Right lobe of liver (tissue), 6 donors: Measurements from ENCODE around the gene PPIA. TPM values are rescaled to one million over a fixed set of nuclear protein-coding genes. Genes with fewer than 3 reads are reported as not detected.
"Not testable (repeated sequence)": the region's sequence is repeated elsewhere in the genome, so short reads cannot be mapped to it uniquely, and the experiment has no call there.

Experiments used
- ATAC-seq, 4 donors: fragments of 200-7000 bp; cut with Tn5 transposase; one replicate each; pipeline ENCODE4 v1.9.1; 2020; ENCODE audit warnings: mild to moderate bottlenecking in 4 of 4, moderate library complexity in 4 of 4
- DNase-seq, 3 donors: peaks; one replicate each; pipeline ENCODE4 v3.0.0-alpha.2; 2020
- H3K27ac ChIP-seq, 3 donors: fragments of 200-600 bp; one replicate each; pipeline ENCODE4 v1.8.0; 2022
- H3K27me3 ChIP-seq, 2 donors: fragments of 200-600 bp; one replicate each; pipeline ENCODE4 v1.8.0; 2022
- H3K36me3 ChIP-seq, 4 donors: fragments of 200-600 bp; sonication (generic) in 1 of 4; one replicate each; pipeline versions ENCODE4 v1.5.1 to v1.8.0; 2017 to 2022; ENCODE audit warnings: control low read depth in 1 of 4
- H3K4me1 ChIP-seq, 4 donors: fragments of 200-600 bp; sonication (generic) in 1 of 4; one replicate each; pipeline versions ENCODE4 v1.5.1 to v1.8.0; 2017 to 2022; ENCODE audit warnings: control low read depth in 1 of 4
- H3K4me3 ChIP-seq, 3 donors: fragments of 200-600 bp; one replicate each; pipeline ENCODE4 v1.8.0; 2022
- H3K9me3 ChIP-seq, 4 donors: fragments of 200-600 bp; sonication (generic) in 1 of 4; one replicate each; pipeline versions ENCODE4 v1.5.1 to v1.8.0; 2017 to 2022; ENCODE audit warnings: control low read depth in 1 of 4
- CTCF ChIP-seq, 4 donors: fragments of 200-600 bp in 3 of 4; fragments of 450-650 bp in 1 of 4; IDR thresholded peaks; one replicate each; pipeline versions ENCODE4 v1.5.1 to v1.8.0; 2016 to 2022; ENCODE audit warnings: antibody characterized with exemption in 4 of 4, mild to moderate bottlenecking in 2 of 4
- POLR2A ChIP-seq: fragments of 450-650 bp; IDR thresholded peaks from one replicate; pipeline ENCODE4 v1.6.1; 2017; ENCODE audit warnings: antibody characterized with exemption, mild to moderate bottlenecking
- WGBS: methylation state at CpG from one replicate; pipeline ENCODE4 v1.1.6; 2018; ENCODE audit warnings: low coverage, low lambda C conversion rate; ENCODE audit not compliant: insufficient coverage; ENCODE audit errors: missing lambda C conversion rate; 5-methylcytosine and 5-hydroxymethylcytosine counted together
- intact Hi-C, 2 donors: fragments of 100-400 bp; cut with DNase I; formaldehyde crosslinking; loops; one replicate each; pipeline versions ENCODE4 v1.11.2 to v1.14.1; 2022
- total RNA-seq, 6 experiments: library from RNA; depleted of rRNA in 2 of 6; stranded (reverse); fragments of >200 nt in 2 of 6; fragmentation: NEBNext Ultra II Directional in 3 of 6; extraction: Animal tissue kit (Norgen Biotek cat#: 25700) in 3 of 6; gene quantifications; one replicate each; pipeline versions ENCODE4 v1.1.0 to v1.2.4, GENCODE V29; 2016 to 2023
- donor health status: DM: no; HTN: yes; CAD: no.
- donor health status: DM: no; HTN: no; CAD: no.
- donor health status: DM: no; HTN: no; CAD: no.
- donor health status: DM: no; HTN: yes; CAD: no.
- donor health status: DM: no; HTN: yes; CAD: no.

PPIA gene
- total RNA-seq, 6 experiments from 2014 or later, result 530 to 1,528 (median 637) TPM

- TF ChIP-seq CTCF (IDR thresholded peaks at IDR 0.05), result no peak
- Histone ChIP-seq H3K36me3 (peaks cover 10 to 56% (median 40%) of the 10 kb centered on the region in 4 donors), H3K27me3 (no peaks in the 10 kb centered on the region), H3K9me3 (no peaks in the 10 kb centered on the region), H3K4me3 (no peak overlapping the region), H3K4me1 (peaks cover 0 to 37% (median 10%) of the 10 kb centered on the region in 4 donors), H3K27ac (no peak overlapping the region)
- WGBS, result 86% methylated on average over 3 of the region's 5 CpGs
- DNase-seq (no peak), ATAC-seq (no peak)
- intact Hi-C loops, result no loop called here
Observed at GRCh38 chr7:44801890-44802289, 5.4 kb downstream of the PPIA start.

GRCh38 chr7:44802418-44803025, 6.0 kb downstream of the PPIA start:
- intact Hi-C loops, result no loop called here
- Histone ChIP-seq H3K27ac (no peak overlapping the region), H3K9me3 (no peaks in the 10 kb centered on the region), H3K4me1 (peaks cover 0 to 37% (median 10%) of the 10 kb centered on the region in 4 donors), H3K4me3 (no peak overlapping the region), H3K36me3 (peaks cover 10 to 56% (median 40%) of the 10 kb centered on the region in 4 donors), H3K27me3 (no peaks in the 10 kb centered on the region)
- no peak for DNase-seq
- WGBS, result 100% methylated on average over 4 of the region's 5 CpGs
- no peak for TF ChIP-seq CTCF (IDR thresholded peaks at IDR 0.05)
- TF ChIP-seq POLR2A, result no peak
- no peak for ATAC-seq

- peaks cover 0 to 24% (median 5%) of the 10 kb centered on the region in 4 donors for H3K4me1 ChIP-seq
- H3K4me3 ChIP-seq, ATAC-seq, intact Hi-C loops, H3K27me3 ChIP-seq, DNase-seq, H3K9me3 ChIP-seq: not testable (repeated sequence)
- H3K27ac ChIP-seq, result peak overlapping the region in 1 of 3 donors; percentile 69
- H3K36me3 ChIP-seq, result peaks cover 10 to 52% (median 37%) of the 10 kb centered on the region in 4 donors
- 89% methylated on average over 3 of the region's 10 CpGs for WGBS
Observed at GRCh38 chr7:44803828-44804519, 7.5 kb downstream of the PPIA start.

- peaks cover 0 to 32% (median 20%) of the 10 kb centered on the region in 4 donors for H3K36me3 ChIP-seq
- DNase-seq (no peak), ATAC-seq (no peak)
- 92% methylated on average over 4 of the region's 5 CpGs for WGBS
- H3K4me3 ChIP-seq, result no peak overlapping the region
- TF ChIP-seq POLR2A (no peak), CTCF (IDR thresholded peaks at IDR 0.05) (no peak)
- H3K9me3 ChIP-seq, result no peaks in the 10 kb centered on the region
- H3K27ac ChIP-seq, result no peak overlapping the region
- H3K27me3 ChIP-seq, result no peaks in the 10 kb centered on the region
- intact Hi-C loops, result no loop called here
- H3K4me1 ChIP-seq, result peaks cover 0 to 27% (median 3%) of the 10 kb centered on the region in 4 donors
Observed at GRCh38 chr7:44805950-44806349, 9.5 kb downstream of the PPIA start.

- intact Hi-C loops, result no loop called here
Observed at GRCh38 chr7:44808914-44809393, 12.5 kb downstream of the PPIA start.

More at GRCh38 chr7:44808914-44809393, 12.5 kb downstream of the PPIA start:
- WGBS, result 51% methylated on average over 4 of the region's 4 CpGs
- H3K36me3 ChIP-seq, result peaks cover 0 to 4% (median under 1%) of the 10 kb centered on the region in 4 donors
- H3K27ac ChIP-seq, result no peak overlapping the region
- DNase-seq (peak in 2 of 3 donors; percentile 33 to 55), ATAC-seq (peak; percentile 72 to 89 (median 88))
- no peak overlapping the region for H3K4me3 ChIP-seq
- TF ChIP-seq CTCF (IDR thresholded peaks at IDR 0.05) (no peak), POLR2A (no peak)
- H3K4me1 ChIP-seq, result peaks cover 0 to 26% (median 3%) of the 10 kb centered on the region in 4 donors
- no peaks in the 10 kb centered on the region for H3K27me3 ChIP-seq
- H3K9me3 ChIP-seq, result no peaks in the 10 kb centered on the region
